Heart left ventricle (tissue), 13 donors: ENCODE results near the gene TAF11L7.
"Not testable (repeated sequence)": the region's sequence is repeated elsewhere in the genome, so short reads cannot be mapped to it uniquely, and the experiment has no call there.

ENCODE experiments used
- POLR2A ChIP-seq, 2 donors: fragments of 450-650 bp; IDR thresholded peaks; one replicate each; pipeline ENCODE4 v1.6.1; 2017; ENCODE audit warnings: antibody characterized with exemption in 2 of 2, mild to moderate bottlenecking in 2 of 2, moderate library complexity in 2 of 2
- TF ChIP-seq, protein P1 (sequence below), 12 donors: fragments of 200-600 bp; sonication (generic) in 4 of 12; IDR thresholded peaks; one replicate each; pipeline versions ENCODE4 v1.5.0 to v1.8.0; 2018 to 2022; ENCODE audit warnings: antibody characterized with exemption in 12 of 12, mild to moderate bottlenecking in 5 of 12
- donor health status: ischemic (EF 13 %, LVEDD 7.1; RV severe dilation, severe dysfunction).
- donor health status: DM: no; HTN: yes; CAD: no.
- donor health status: DM: no; HTN: no; CAD: no.
- donor health status: ischemic (EF 25% LVEDD 6.9; RV normal size, moderate dysfunction).
- donor health status: ischemic (EF 25% LVEDD 5.7; RV mildly dilated, moderate dysfunction).
- donor health status: ischemic (EF 35%, LVEDD 5.7; RV mildly dilated, moderate dysfunction).
- donor health status: nonischemic (EF 11% LVEDD 7.7; RV severe dilation, severe dysfunction).
- donor health status: DM: yes; HTN: yes; CAD: no.
- donor health status: PGD.
- donor health status: ischemic (EF 29% LVEDD 5.4; RV normal size, mild dysfunction).
- donor health status: nonischemic (EF 23%, LVEDD 6.1; RV moderate dilation, normal function).

DNA sequence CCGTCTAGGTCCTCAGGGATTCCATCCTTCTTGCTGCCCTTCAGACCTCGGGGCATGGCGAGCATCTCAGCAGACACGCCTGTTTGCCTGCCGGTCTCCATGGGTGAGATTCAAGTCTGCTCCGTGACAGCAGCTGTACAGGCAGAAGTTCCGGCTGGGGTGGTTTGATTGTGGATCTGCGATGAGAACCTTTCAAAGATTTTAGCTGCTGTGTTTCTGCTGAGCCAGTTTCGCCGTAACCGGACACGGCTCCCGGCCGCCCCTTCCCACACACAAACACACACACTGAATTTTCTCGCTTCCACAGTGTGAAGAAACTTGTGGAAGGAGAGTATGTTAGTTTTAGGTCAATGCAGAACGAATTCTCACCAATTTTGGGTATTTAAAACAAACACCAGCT, at the start of gene TAF11L7:
- TF ChIP-seq, protein P1, sequence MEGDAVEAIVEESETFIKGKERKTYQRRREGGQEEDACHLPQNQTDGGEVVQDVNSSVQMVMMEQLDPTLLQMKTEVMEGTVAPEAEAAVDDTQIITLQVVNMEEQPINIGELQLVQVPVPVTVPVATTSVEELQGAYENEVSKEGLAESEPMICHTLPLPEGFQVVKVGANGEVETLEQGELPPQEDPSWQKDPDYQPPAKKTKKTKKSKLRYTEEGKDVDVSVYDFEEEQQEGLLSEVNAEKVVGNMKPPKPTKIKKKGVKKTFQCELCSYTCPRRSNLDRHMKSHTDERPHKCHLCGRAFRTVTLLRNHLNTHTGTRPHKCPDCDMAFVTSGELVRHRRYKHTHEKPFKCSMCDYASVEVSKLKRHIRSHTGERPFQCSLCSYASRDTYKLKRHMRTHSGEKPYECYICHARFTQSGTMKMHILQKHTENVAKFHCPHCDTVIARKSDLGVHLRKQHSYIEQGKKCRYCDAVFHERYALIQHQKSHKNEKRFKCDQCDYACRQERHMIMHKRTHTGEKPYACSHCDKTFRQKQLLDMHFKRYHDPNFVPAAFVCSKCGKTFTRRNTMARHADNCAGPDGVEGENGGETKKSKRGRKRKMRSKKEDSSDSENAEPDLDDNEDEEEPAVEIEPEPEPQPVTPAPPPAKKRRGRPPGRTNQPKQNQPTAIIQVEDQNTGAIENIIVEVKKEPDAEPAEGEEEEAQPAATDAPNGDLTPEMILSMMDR (IDR thresholded peaks at IDR 0.05): not testable (repeated sequence)
- TF ChIP-seq POLR2A (IDR thresholded peaks at IDR 0.05): not testable (repeated sequence)
